CD4-positive, alpha-beta T cell treated with Interleukin-17A for 4 hours (primary cell): ENCODE measurements around the gene ADAMTS13.

Source experiments
- DNase-seq: peaks from one replicate; pipeline ENCODE4 v3.0.0-alpha.2; 2020; ENCODE audit warnings: mixed read lengths

ADAMTS13 gene

DNA sequence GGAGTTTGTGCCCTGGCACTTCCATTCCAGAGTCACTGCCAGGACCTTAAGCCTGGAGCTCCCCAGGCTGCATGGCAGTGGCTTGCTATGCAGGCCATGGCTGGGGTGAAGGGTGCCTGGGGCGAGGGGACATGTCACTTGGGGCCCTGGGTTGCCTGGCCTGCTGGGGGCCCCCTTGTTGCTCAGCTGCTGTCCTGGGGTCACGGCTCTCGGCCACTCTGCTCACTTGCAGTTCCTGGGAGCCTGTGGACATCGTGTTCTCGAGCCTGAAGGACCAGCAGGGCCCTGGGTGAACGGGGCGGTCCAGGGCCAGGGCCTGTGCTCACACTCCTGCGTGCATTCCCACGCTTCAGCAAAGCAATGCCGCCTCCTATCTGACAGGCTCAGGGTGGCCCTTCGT, 71.3 kb downstream of the ADAMTS13 start:
- no peak for DNase-seq

DNA sequence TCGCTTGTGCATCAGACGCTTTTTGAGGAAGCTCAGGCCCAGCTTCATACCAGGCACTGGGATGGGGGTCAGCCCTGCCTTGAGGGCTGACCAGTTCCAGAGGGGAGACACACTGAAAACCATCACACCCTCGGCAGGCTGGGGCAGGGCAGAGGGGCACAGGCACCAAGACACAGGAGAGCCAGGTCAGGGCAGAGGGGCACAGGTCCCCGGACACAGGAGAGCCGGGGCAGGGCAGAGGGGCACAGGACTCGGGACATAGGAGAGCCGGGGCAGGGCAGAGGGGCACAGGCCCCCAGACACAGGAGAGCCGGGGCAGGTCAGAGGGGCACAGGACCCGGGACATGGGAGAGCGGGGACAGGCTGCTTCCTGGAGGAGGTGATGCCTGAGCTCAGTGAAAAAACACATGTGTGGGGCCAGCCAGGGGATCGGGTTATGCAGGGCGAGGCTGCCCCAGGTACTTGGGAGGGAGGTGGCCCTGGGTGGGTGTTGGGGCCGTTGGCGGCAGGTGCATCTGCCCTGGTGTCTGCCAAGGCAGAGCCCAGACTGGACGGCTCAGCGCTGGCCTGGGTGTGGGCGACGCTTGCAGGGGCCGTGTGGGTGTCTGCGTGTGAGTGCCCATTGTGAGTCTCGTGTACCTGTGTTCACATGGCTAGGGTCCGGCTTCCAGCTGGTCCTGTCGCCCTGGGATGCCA, 71.8 kb downstream of the ADAMTS13 start:
- no peak for DNase-seq

DNA sequence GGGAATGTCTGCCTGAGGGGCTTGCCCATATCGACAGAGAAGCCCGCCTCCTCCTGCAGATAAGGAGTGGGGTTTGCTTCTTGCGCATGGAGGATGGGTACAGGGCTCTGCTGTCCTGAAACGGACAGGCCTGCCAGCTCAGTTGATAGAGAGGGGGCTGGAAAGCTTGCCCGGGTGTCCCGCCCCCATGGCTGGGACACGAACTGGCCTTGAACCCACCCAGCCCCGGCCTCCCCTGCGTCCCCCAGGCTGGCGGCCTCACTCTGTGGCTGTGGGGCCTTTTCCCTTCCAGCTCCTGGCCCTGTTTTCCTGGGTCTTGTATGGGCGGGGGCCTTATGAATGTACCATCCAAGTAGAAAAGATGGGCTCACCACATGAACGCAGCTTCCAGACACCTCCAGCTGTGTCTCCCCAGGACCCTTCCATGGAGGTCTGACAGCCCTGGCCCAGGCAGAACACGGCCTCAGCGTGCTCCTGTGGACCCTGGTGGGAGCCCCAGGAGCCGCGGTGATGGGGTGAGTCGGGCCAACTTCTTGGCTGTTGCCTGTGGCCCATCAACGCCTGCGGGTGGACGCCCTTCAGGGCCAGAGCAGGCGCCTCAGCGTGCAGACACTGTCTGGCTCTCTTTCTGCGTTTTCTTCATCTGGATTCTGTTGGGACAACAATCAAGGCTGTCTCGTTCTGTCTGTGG, 72.6 kb downstream of the ADAMTS13 start:
- no peak for DNase-seq

GRCh38 chr9:133495327-133496293, 73.4 kb downstream of the ADAMTS13 start:
- no peak for DNase-seq

DNA sequence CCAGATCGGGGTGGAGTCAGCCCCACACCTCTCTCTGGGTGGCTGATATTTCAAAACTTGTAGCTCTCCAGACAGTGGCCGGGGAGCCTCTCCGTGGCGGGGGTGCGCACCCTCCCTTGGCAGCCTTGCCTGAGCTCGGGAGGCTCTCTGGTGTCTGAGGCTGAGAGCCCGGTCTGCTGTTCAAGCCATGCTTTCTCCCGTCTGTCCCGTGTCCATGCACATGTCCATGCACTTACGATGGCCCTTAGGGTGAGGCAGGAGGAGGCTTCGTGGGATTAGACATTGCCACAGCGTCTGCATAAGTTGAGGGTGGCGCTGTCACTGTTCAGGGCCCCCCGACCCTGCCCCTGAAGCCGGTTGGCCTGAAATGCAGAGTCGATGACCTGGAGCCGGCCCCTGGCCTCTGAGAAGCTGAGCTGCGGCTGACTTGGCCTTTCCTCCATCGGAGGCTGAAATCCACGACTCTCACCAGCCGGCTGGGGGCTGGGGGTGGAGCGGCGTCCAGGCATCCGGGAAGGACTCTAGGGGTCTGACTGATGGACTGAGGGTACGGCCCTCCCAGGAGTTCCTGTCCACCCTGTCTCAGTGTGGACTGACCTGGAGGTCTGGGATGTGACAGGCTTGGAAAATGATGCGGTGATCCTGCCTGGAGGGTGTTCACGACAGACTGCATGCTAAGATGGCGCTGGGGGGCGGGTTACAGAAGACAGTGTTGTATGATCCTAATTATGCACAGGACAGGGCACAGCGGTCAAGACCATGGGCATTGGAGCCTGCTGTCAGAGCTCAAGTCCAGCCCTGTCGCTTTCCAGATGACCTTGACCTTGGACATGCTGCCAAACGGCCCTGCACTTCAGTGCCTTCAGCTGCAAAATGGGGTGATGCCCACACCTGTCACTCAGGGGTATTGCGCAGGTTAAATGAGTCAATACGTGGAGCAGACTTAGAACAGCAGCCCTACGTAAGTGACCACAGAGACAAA, 75.0 kb downstream of the ADAMTS13 start:
- no peak for DNase-seq

GRCh38 chr9:133499132-133499891, 77.1 kb downstream of the ADAMTS13 start:
- DNase-seq: no peak

- no peak for DNase-seq
Measured at GRCh38 chr9:133499892-133500270, 77.7 kb downstream of the ADAMTS13 start.

GRCh38 chr9:133502112-133502511, 79.9 kb downstream of the ADAMTS13 start:
- DNase-seq: no peak

DNA sequence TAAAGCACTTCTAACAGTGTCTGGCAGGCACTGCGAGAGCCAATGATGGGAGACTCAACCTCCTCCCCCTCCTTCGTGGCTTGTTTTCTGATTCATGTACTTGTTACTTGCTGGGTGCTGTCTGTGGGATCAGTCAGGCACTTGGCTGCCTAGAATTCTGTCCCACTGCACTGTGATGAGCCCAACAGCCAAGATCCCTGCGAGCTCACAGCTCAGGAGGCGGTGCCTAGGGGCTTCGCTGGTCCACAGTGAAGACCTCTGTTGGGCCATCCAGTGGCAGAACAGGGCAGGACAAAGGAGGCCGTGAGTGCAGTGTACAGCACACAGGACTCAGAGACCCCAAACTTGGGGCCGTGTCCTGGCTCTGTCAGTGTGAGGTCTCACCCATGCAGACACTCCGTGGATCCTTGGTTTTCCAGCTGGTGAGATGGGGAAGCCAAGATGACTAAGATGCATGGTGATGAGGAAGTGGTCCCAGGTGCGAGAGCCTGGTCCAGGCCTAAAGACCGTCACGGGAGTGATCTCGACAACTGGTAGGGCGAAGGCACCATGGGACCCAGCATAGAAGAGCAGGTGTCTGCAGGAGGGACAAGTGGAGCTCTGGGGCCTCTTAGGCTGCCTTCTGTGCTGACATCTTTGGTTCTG, 83.1 kb downstream of the ADAMTS13 start:
- no peak for DNase-seq

DNA sequence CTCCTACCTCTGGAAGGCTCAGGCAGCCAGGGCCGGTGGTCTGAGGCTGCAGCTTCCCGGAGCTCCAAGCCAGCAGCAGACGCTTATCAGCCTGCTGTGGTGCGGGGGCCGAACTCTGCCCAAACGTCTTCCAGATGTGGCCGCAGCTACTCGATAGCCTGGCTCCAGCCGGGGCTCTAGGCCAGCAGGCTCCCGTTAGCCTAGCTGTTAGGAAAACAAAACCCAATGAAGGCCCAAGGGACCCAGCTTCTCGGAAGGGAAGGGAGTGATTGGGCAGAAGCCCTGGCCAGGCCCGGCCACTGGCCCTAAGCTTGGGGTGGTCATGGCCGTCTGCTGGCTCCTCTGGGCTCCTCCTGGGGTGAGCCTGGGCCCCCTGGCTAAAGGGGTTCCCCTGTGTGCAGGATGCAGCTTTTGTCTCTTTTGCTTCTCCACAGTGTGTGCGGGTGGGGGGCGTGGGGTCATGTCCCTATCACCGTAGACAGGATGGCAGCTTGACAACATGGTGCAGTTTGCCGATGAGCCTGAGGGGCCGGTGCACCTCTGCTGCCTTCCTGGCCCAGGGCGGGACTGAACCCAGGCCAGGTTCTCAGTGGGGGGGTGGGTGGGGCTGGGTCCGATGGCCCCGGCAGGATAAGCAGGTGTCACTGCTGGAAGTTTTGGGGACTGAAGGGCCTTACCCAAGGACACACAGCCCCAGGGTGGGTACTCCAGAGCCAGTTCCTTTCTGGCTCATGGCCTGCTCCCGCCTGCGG, 83.9 kb downstream of the ADAMTS13 start:
- DNase-seq: no peak

- DNase-seq: no peak
Measured at GRCh38 chr9:133506653-133507038, 84.5 kb downstream of the ADAMTS13 start.

DNA sequence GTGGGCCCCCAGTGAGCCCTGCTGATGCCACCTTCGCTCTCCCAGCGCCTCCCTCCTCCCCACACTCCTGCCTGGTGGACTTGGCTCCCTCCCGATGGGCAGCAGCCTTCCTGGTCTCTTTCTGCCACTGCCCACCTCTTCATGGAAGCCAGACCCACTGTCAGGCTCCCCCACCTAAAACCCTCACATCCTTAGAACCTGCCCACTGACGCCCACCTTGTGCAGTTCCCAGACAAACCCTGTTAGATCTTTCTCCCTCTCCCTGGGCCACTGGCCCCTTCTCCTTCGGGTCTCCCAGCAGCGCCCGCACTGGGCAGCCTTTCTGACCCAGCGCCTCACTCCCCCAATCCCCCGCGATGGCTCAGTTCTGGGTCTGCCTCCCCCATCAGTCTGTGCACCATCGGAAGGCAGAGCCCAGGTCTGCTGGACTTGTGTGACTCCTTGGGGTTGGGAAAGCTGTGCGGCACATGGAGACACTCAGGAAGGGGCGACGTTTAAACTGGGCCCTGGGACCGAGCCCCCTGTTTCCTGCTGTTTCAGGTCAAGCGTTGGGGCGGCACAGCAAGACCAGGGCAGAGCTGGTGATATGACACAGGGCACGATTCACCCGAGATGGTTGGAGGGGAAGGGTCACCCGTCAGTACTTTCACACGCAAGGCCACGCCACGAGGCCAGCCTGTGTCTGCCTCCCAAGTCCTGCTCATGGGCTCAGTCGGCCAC, 85.2 kb downstream of the ADAMTS13 start:
- no peak for DNase-seq

GRCh38 chr9:133508046-133508445, 85.9 kb downstream of the ADAMTS13 start:
- DNase-seq: no peak
